Stimulated activated naive CD4-positive, alpha-beta T cell (primary cell): Measurements from ENCODE around the gene PTPRF.
"Not testable (repeated sequence)": the region's sequence is repeated elsewhere in the genome, so short reads cannot be mapped to it uniquely, and the experiment has no call there.

Source experiments
- DNase-seq, 6 experiments: peaks; one replicate each; lab custom pipeline; 2025; lab: John Stamatoyannopoulos, UW

PTPRF gene

GRCh38 chr1:43625063-43625780 is 94.5 kb downstream of the PTPRF start:
- DNase-seq: no peak

GRCh38 chr1:43632135-43632670 is 101.5 kb downstream of the PTPRF start:
- DNase-seq: no peak

- DNase-seq: no peak
Measured at GRCh38 chr1:43634721-43635120, 104.0 kb downstream of the PTPRF start.

GRCh38 chr1:43636006-43636641 is 105.4 kb downstream of the PTPRF start:
- no peak for DNase-seq

GRCh38 chr1:43637267-43637666 is 106.6 kb downstream of the PTPRF start:
- DNase-seq: no peak

GRCh38 chr1:43638381-43638780 is 107.7 kb downstream of the PTPRF start:
- not testable (repeated sequence) for DNase-seq

- DNase-seq: no peak
Measured at GRCh38 chr1:43639976-43640794, 109.5 kb downstream of the PTPRF start.

GRCh38 chr1:43644558-43644957 is 113.9 kb downstream of the PTPRF start:
- DNase-seq: no peak

- no peak for DNase-seq
Measured at GRCh38 chr1:43645461-43645860, 114.8 kb downstream of the PTPRF start.

- DNase-seq: not testable (repeated sequence)
Measured at GRCh38 chr1:43647331-43647730, 116.6 kb downstream of the PTPRF start.

- DNase-seq: no peak
Measured at GRCh38 chr1:43648221-43648847, 117.7 kb downstream of the PTPRF start.

- peak in 1 of 6 experiments; percentile 7 for DNase-seq
Measured at GRCh38 chr1:43648876-43649477, 118.3 kb downstream of the PTPRF start.

GRCh38 chr1:43650310-43651085 is 119.8 kb downstream of the PTPRF start:
- DNase-seq: peak in 5 of 6 experiments; percentile 87 to 98 (median 91)

GRCh38 chr1:43651188-43651587 is 120.5 kb downstream of the PTPRF start:
- no peak for DNase-seq

- DNase-seq: no peak
Measured at GRCh38 chr1:43651902-43652301, 121.2 kb downstream of the PTPRF start.

GRCh38 chr1:43653339-43653738 is 122.7 kb downstream of the PTPRF start:
- DNase-seq: no peak

- no peak for DNase-seq
Measured at GRCh38 chr1:43653893-43654292, 123.2 kb downstream of the PTPRF start.

GRCh38 chr1:43655953-43656352 is 125.3 kb downstream of the PTPRF start:
- DNase-seq: no peak

GRCh38 chr1:43659212-43660166 is 128.8 kb downstream of the PTPRF start:
- no peak for DNase-seq

- DNase-seq: no peak
Measured at GRCh38 chr1:43660355-43660754, 129.7 kb downstream of the PTPRF start.
